NCI-H2171 treated with DMSO at 0.1 percent for 48 hours (cell line): ENCODE data around the gene ROBO2.
"Not testable (repeated sequence)": the region's sequence is repeated elsewhere in the genome, so short reads cannot be mapped to it uniquely, and the experiment has no call there.

ENCODE experiments used
- DNase-seq: peaks from one replicate; lab custom pipeline; 2025; lab: John Stamatoyannopoulos, UW

The ROBO2 gene

DNA sequence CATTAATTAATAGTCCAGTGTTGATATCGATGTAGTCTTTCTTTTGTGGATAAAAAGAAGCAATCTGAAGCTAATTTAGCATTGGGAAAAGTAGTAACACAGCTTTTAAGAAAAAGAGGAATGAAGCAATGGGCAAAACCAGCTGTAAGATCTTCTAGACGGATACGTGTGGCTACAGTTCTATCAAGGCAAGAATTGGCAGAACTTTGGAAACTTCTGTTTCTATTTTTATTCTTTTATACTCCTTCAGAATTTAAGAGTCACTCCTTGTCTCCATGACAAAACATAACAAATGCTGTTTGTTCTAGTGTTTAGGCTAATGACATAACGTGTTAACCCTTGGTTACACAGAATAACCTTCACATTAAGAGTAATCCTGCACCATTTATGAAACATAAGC is 289.2 kb downstream of the ROBO2 start:
- DNase-seq: no peak

DNA sequence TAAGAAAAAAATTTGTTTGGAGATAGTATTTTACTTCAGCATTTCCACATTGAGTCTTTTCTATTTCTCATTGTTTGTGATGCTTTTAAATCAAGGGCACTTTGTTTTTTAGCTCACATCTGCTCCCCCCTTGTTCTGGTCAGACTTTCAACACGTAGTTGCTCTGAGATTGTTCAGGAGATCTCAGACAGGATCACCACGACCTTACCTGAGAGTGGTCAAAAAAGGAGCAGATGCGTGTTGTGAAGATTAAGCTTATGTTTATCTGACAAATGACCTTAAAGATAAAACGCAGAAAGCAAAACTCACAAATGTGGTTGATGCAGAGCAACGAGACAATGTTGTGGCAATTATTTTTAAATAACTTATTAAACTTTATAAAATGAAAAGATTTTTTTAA is 298.3 kb downstream of the ROBO2 start:
- DNase-seq: no peak

DNA sequence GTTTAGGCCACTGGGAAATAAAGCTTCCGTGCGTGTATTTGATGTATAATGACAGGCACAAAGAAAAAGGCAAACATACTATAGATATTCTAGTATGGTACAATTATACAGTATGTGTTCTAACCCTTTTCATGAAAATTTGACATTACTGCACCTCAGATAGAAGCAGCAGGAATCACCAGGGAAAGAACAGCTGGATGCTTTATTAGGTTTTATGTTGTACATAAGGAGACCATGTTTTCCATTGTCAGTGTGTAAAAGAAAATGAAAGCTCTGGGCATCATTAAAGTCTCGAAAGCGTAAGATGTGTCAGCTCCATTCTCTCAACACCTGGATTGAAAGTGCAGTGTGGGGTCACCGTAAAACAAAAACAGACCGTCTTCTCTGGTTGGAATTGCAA is 302.1 kb downstream of the ROBO2 start:
- DNase-seq: no peak

DNA sequence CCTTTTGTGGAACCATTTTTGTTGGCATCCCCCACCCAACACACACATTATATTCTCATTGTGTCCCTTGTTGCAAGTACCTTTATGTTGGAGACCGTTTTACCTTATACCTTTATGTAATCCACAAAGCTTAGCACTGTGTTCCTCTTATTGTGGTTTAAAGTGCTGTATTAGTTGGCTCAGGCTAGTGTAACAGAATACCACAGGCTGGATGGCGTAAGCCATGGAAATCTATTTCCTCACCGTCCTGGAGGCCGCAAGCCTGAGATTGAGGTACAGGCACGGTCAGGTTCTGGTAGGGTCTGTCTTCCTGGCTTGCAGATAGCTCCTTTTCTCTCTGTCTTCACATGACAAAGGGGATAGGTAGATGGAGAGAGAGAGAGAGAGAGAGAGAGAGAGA is 302.8 kb downstream of the ROBO2 start:
- no peak for DNase-seq

DNA sequence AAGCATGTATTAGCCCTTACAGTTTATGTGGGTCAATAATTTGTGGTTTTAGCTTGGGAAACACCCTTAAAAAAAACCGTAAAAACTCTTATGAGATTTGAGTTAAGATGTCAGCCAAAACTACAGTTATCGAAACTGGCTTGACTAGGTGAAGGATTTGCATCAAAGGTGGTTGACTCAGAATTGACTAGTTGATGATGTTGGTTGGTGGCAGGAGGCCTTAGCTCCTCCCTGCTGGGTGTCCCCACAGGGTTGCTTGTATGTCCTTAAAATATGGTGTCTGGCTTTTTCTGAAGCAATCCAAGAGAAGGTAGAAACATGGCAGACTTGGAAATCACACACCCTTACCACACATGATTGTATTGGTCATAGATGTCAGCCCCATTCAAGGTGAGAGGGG is 305.1 kb downstream of the ROBO2 start:
- DNase-seq: no peak

DNA sequence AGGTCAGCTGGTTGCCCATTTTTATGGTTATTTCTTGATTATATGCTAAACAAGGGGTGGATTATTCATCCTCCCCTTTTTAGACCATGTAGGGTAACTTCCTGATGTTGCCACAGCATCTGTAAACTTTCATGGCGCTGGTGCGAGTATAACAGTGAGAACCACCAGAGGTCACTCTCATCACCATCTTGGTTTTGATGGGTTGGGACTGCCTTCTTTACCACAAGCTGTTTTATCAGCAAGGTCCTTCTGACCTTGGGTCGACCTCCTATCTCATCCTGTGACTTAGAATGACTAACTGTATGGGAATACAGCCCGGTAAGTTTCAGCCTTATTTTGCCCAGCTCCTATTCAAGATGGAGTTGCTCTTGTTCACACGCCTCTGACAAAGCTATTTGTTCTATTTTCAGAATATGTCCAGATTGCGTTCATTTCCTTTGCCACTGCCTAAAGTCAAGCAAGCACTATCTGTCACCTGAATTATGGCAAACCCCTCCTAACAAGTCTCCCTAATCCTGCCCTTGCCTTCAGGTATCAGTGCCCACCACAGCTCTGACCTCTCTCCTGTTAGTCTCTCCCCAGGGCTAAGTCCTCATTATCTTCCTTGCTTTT is 308.5 kb downstream of the ROBO2 start:
- no peak for DNase-seq

DNA sequence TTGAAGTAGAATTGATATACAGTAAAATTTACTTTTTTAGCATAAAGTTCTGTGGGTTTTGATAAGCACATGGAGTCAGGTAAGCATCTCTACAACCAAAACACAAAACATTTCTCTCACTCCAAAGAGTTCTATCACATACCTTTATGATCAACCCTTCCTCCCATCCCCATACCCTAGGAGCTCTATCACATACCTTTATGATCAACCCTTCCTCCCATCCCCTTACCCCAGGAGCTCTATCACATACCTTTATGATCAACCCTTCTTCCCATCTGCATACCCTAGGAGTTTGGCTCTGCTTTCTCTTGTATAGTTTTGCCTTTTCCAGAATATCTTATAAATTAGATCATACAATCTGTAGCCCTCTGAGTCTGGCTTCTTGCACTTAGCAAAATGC is 315.1 kb downstream of the ROBO2 start:
- no peak for DNase-seq

DNA sequence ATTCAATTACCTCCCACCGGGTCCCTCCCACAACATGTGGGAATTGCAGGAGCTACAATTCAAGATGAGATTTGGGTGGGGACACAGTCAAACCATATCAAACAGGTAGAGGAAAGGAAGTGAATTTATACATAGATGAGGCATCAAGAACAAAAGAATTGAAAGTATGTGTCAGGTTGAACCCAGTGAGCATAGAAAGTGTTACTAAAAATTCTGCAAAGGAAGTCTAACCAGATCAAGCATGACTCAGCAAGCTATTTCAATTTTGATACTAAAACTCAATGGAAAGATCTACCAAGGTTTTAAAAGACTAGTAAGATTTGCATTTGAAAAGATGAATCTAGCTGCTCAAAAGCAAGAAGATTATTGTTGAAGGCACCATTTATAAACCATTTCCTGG is 323.0 kb downstream of the ROBO2 start:
- no peak for DNase-seq

DNA sequence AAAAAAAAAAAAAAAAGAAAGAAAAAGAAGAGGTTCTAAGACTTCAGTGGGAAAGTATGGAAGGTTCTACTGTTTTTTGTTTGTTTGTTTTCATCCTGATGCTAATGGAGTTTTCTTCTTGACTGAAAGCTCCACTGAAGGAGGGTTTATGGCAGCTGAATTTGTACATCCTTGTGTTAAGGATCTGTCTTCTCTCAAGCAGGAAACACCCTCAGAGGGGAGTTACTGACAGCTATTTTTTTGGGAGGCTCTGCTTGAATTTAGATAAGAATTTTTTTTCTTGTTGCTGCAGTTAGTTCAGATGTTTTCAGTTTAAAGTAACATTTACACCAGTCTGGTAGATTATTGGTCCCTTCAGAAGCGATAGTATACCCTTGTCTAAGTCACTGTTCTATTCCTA is 325.3 kb downstream of the ROBO2 start:
- DNase-seq: no peak

DNA sequence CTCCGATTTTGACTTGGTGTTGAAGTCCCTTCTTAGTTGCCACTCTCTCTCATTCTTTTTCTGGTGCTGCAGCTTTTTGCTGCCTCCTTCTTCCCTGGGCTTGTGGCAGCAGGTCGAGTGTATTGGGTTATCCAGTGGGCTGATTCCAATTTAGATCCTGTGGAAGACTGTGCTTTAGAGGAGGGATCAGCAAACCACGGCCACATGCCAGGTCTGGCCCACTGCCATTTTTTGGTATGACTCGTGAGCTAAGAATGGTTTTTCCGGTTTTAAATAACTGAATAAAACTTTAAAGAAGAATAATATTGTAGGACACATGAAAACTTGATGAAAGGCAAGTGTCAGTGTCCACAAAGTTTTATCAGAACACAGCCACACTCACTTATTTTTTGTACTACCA is 330.5 kb downstream of the ROBO2 start:
- DNase-seq: peak; percentile 34

DNA sequence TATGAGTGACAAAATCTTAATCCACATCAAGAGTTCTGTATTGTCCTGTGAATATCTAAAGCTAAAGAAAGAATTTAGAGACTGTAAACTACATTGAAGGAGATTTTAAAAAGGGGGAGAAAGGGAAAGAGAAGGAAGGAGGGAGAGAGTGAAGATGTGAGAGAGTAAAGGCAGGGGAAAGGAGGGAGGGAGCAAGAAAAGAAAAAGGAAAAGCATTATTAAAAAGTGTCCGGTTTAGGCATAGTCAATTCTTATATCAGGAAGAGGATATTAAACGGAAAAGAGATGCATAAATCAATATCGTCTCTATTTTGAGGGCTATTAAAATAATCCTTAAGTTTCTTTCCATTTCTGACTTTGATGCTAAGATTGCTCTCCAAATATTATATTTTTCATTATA is 332.1 kb downstream of the ROBO2 start:
- no peak for DNase-seq

DNA sequence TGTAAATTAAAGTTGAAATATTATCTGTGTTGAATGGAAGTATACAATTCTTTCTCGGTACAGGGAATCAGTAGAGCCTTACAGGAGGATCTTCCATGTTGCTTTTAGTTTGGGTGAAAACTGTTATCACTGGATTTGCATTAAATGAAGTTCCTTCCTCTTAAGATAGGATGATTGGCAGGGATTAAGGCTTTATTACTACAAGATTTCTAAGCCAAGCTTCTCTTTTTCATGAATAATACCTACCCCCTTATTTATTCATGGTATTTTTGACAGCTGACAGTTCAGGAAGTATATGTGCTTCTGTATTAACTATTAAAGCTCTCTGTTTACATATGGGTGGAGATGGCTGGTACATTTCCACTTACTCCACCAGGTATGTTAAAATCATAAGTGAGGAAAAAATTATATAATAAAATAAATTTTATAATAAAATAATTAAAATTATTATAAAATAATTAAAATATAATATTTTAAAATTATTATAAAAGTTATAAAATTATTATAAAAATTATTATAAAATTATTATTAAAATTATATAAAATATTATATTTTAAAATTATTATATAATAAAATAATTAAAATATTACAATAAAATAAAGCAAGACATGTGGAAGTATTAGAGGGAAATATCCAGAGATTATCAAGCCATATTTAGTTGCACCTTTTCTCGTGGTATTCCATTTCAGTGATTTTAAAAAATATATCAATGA is 332.9 kb downstream of the ROBO2 start:
- DNase-seq: no peak

DNA sequence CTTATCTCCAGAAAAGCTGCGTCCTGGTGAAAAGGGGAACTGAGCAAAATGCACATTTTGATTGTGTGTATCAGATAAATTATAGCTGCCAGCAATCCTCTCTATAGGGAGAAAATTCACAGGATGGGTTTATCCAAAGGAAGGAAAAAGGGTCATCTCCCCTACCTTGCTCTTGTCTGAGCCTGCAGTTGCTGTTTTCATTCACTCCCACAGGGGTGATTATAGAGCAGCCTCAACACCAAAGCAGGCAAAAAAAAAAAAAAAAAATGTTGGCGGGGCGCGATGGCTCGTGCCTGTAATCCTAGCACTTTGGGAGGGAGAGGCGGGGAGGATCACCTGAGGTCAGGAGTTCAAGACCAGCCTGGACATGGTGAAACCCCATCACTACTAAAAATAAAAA is 333.7 kb downstream of the ROBO2 start:
- no peak for DNase-seq

DNA sequence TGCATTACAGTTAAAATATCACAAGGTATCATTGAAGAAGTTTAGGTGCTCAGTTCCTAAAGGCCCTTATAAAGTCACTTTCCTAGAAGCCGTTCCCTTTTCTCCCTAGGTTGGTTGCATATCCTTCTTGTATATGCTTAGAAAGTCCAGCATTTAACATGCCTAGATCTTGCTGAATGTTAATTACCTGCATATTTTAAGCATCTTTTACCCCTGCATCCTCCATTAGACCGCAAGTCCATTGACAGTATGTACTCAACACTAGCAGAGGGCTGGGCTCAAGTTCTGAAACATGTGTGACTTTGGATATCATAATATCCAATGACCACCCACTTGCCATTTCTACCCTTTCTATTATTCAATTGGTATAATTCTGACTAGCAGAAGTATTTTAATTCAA is 336.6 kb downstream of the ROBO2 start:
- DNase-seq: no peak

DNA sequence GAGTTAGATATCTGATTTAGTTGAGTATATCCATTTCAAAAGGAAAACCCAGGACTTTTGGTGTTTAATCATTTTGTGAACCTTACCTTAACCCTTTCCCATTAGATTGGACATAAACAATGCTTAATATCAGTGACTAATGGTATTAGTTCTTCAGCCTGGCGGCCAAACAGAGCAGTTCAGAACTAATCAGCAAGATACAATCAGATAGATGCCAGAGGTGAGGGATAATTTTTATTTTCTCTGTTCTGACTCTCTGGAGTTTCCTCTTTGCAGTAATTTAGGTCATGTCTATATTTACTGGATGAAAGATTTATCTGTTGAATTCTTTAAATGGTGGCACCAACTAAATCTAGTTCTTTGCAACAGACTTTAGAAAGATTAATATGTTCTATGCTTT is 337.8 kb downstream of the ROBO2 start:
- no peak for DNase-seq

DNA sequence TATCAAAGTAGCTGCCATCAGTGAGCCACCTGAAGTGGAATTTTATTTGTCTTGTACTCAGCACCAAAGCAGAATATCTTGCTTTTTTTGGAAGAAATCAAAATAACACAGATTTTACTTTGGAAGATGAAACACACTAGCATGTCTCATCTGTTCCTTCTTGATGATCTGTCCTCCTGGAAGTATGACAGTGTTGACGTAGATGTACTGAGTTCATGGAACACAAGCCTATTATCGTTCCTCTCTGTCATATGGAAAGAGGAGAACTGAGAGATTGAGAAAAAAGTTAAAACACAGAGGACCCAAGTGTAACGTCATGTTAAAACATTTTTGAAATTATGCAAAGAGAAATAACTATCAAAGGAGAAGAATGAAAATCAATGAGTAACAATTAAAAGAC is 340.2 kb downstream of the ROBO2 start:
- no peak for DNase-seq

DNA sequence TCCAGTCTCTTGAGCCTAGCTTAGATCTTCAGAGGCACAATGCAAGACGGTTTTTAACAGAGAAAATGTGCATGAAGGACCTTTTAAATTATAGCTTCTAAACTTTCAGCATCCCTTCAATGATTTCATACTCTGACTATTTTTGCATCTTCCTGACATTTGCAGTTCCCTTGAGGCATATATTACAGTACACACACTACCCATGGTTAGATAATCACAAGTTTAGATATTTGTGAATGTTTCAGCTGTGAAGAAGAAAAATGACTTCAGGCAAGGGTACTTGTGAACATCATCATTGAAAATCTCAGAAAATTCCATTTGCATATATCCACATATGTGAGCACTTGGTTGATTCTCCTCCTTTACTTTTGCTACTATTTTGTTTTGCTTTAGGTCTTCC is 341.5 kb downstream of the ROBO2 start:
- no peak for DNase-seq

DNA sequence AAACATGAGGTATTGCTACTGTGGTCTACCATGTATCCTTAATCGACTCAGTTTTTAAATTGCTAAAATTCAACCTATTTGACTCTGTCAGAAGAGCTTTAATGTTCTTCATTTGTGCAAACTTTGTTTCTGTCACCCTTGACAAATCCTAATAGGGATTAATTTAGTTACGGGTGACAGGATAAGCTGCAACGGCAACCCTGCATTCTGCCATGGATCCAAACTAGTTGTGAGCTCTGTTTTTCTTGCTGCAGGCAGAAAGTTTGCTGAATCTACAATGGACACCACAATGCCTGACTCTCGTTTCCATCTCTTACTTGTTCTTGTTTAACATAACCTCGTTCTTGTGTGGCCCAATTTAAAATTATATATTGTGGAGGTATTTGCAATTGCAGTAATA is 352.3 kb downstream of the ROBO2 start:
- no peak for DNase-seq

DNA sequence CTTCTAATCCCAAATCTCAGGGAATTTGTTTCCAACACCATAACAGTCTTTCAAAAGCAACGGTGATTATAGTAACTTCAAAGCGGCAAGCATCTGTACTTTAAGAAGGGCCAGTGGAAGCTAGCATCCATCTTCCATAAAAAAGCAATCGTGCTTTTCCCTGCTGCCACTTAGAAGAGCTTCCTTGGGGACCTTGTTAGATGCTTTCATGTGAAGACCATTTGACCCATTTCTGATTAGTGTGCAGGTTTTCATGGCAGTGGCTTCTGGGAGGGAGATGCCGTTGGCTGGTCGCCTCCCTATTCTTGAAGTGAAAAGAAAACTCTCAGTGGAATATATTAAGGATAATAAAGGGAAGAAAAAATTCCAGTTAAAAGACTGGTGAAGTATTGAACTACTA is 354.1 kb downstream of the ROBO2 start:
- no peak for DNase-seq

DNA sequence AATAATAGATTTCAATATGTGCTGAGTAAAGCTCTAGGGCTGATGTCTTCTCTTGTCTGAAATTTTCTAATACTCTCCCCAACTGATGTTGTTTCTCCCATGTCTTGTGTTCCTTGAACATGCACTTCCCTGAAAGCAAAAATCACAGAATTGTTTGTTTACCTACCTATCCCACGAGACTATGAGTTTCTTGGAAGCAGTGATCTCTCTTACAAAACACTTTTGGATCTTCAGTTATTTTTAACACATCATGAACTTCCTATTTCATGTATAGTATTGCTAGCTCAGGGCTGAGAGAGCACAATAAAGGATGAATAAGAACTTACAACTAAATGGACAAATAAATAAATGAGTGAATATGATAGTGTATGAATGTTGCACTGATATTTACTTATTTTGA is 365.0 kb downstream of the ROBO2 start:
- no peak for DNase-seq

DNA sequence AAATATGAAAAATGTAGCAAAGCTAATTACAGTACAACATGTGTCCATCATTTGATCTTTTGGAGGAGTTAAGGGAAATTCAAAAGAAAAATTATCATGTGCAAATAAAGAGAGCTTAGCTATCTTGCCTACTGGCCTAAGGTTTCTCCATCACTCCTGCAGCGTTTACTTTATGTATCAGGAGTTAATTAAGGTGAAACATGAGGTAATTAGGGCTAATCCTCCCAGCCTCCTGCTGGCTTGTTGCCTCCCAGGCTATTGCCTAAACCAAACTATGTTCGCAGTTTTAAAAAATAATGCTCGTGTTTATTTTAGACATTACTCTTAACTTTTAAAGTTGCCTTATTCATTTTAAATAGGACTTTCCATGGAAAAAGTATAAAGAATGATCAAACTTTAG is 367.5 kb downstream of the ROBO2 start:
- DNase-seq: no peak

DNA sequence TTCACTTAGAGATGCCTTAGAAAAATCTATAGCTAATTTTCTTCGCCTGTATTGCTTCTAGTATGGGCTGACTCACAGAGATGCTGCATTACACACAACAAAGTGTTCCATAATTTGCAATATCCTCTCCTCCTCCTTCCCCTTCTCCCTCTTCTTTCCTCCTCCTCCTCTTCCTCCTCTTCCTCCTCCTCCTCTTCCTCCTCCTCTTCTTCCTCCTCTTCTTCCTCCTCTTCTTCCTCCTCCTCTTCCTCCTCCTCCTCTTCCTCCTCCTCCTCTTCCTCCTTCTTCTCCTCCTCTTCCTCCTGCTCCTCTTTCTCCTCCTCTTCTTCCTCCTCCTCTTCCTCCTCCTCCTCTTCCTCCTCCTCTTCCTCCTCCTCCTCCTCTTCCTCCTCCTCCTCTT is 370.4 kb downstream of the ROBO2 start:
- not testable (repeated sequence) for DNase-seq

DNA sequence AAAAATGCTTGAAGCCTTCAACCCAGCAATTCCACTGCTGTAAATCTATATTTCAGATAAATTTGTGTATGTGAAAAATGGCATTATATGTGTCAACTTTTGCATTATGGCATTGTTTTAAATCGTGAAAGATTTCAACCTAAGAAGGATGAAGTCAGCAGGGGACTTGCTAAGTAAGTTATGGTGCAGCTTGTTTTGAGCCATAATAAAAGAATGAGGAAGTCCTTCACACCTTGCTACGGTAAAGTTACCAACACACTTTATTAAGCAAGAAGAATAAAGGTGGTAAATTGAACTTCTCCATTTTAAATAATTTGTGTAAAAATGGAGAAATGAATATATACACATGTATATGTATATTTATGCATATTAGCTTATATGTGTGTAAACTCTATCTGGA is 371.4 kb downstream of the ROBO2 start:
- no peak for DNase-seq

DNA sequence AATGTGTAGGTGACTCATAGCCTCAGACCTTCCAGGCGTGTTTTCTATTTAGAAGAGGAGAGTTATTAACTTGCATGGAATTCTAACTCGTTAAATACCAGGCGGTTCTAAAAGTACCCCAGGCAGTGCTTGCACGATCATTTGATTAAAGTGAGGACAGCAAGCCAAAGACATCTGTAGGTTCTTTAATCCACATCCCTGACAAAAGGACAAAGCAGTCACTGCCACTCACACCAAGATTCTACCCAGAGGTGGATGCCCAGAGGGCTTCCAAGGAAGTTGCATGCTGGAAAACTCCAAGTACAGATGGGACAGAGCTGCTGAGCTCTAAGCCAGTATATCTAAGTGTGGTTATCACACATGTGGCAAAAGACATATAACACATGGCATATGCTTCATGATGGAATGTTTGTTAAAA is 372.1 kb downstream of the ROBO2 start:
- DNase-seq: no peak
